Dendritic cell treated with granulocyte-macrophage colony-stimulating factor and Interleukin-4, amounts not matched to agents 40 ng/mL and 50 ng/mL, for 4 days (primary cell): ENCODE results near the gene NCOA7.

Experiments used
- H3K27ac Mint-ChIP-seq: one replicate; pipeline ENCODE4 v1.8.0; 2022; ENCODE audit warnings: mild to moderate bottlenecking, mixed read lengths
- H3K27me3 Mint-ChIP-seq: one replicate; pipeline ENCODE4 v1.8.0; 2022; ENCODE audit warnings: mild to moderate bottlenecking, mixed read lengths
- H3K36me3 Mint-ChIP-seq: one replicate; pipeline ENCODE4 v1.8.0; 2022; ENCODE audit warnings: low read depth, mixed read lengths
- H3K4me1 Mint-ChIP-seq: one replicate; pipeline ENCODE4 v1.8.0; 2022; ENCODE audit warnings: low read depth, mixed read lengths
- H3K4me3 Mint-ChIP-seq: one replicate; pipeline ENCODE4 v1.8.0; 2022; ENCODE audit warnings: mild to moderate bottlenecking, moderate library complexity, mixed read lengths
- H3K9me3 Mint-ChIP-seq: one replicate; pipeline ENCODE4 v1.8.0; 2022; ENCODE audit warnings: mixed read lengths
- intact Hi-C: fragments of 100-400 bp; cut with micrococcal nuclease; formaldehyde crosslinking; loops from one replicate; pipeline ENCODE4 v1.15.0; 2022

The NCOA7 gene

GRCh38 chr6:125749173-125749864 lies 41.4 kb upstream of the NCOA7 start, which contains the start of gene HEY2:
TSS of gene HEY2 (plus strand) at chr6:125749632. CDS start at chr6:125749777, 145 bp downstream.
- H3K4me3 Mint-ChIP-seq, result peak within 1 kb of the TSS; percentile 68
- peaks cover 33% of the 10 kb centered on the region for H3K4me1 Mint-ChIP-seq
- no peaks in the 10 kb centered on the region for H3K9me3 Mint-ChIP-seq
- H3K27ac Mint-ChIP-seq, result no peak within 1 kb of the TSS
- peaks cover 78% of the 10 kb centered on the region for H3K27me3 Mint-ChIP-seq
- intact Hi-C loops, result no loop called here
- no peaks in the 10 kb centered on the region for H3K36me3 Mint-ChIP-seq

- Mint-ChIP-seq H3K4me3 (peak overlapping the region; percentile 68), H3K4me1 (peaks cover 33% of the 10 kb centered on the region), H3K36me3 (no peaks in the 10 kb centered on the region), H3K27me3 (peaks cover 82% of the 10 kb centered on the region), H3K9me3 (no peaks in the 10 kb centered on the region), H3K27ac (no peak overlapping the region)
- intact Hi-C loops, result no loop called here
Measured at GRCh38 chr6:125749865-125750691, 40.7 kb upstream of the NCOA7 start.

- intact Hi-C loops, result no loop called here
- Mint-ChIP-seq H3K27ac (no peak overlapping the region), H3K4me3 (no peak overlapping the region), H3K27me3 (peaks cover 79% of the 10 kb centered on the region), H3K4me1 (peaks cover 33% of the 10 kb centered on the region), H3K36me3 (no peaks in the 10 kb centered on the region), H3K9me3 (no peaks in the 10 kb centered on the region)
Measured at GRCh38 chr6:125750692-125751333, 39.9 kb upstream of the NCOA7 start.

- Mint-ChIP-seq H3K9me3 (no peaks in the 10 kb centered on the region), H3K4me1 (peaks cover 31% of the 10 kb centered on the region), H3K27ac (no peak overlapping the region), H3K27me3 (peaks cover 76% of the 10 kb centered on the region), H3K36me3 (no peaks in the 10 kb centered on the region), H3K4me3 (no peak overlapping the region)
- intact Hi-C loops, result no loop called here
Measured at GRCh38 chr6:125751334-125751916, 39.3 kb upstream of the NCOA7 start.

- Mint-ChIP-seq H3K9me3 (no peaks in the 10 kb centered on the region), H3K4me1 (peaks cover 25% of the 10 kb centered on the region), H3K27ac (no peak overlapping the region), H3K4me3 (no peak overlapping the region), H3K36me3 (no peaks in the 10 kb centered on the region), H3K27me3 (peaks cover 73% of the 10 kb centered on the region)
- intact Hi-C loops, result loop anchor here (1.0 kb wide), 1 partner anchor 438 kb away; no protein-coding TSS in a partner anchor
Measured at GRCh38 chr6:125752773-125753172, 38.0 kb upstream of the NCOA7 start.

GRCh38 chr6:125753218-125753936 lies 37.4 kb upstream of the NCOA7 start:
- Mint-ChIP-seq H3K27me3 (peaks cover 67% of the 10 kb centered on the region), H3K4me3 (no peak overlapping the region), H3K9me3 (no peaks in the 10 kb centered on the region), H3K4me1 (peaks cover 20% of the 10 kb centered on the region), H3K36me3 (no peaks in the 10 kb centered on the region), H3K27ac (no peak overlapping the region)
- intact Hi-C loops, result loop anchor here (1.0 kb wide), 1 partner anchor 439 kb away; no protein-coding TSS in a partner anchor

GRCh38 chr6:125753937-125754259 lies 36.9 kb upstream of the NCOA7 start:
- H3K27ac Mint-ChIP-seq, result no peak overlapping the region
- intact Hi-C loops, result loop anchor here (1.0 kb wide), 1 partner anchor 440 kb away; no protein-coding TSS in a partner anchor
- H3K4me3 Mint-ChIP-seq, result no peak overlapping the region
- H3K4me1 Mint-ChIP-seq, result peaks cover 14% of the 10 kb centered on the region
- H3K9me3 Mint-ChIP-seq, result no peaks in the 10 kb centered on the region
- peaks cover 62% of the 10 kb centered on the region for H3K27me3 Mint-ChIP-seq
- H3K36me3 Mint-ChIP-seq, result no peaks in the 10 kb centered on the region

- Mint-ChIP-seq H3K27ac (no peak overlapping the region), H3K4me1 (peaks cover 13% of the 10 kb centered on the region), H3K9me3 (no peaks in the 10 kb centered on the region), H3K4me3 (no peak overlapping the region), H3K36me3 (no peaks in the 10 kb centered on the region), H3K27me3 (peaks cover 64% of the 10 kb centered on the region)
- intact Hi-C loops, result no loop called here
Measured at GRCh38 chr6:125754566-125754965, 36.2 kb upstream of the NCOA7 start.

GRCh38 chr6:125759184-125759902 lies 31.4 kb upstream of the NCOA7 start:
- H3K4me3 Mint-ChIP-seq, result no peak overlapping the region
- intact Hi-C loops, result no loop called here

GRCh38 chr6:125759959-125760457 lies 30.8 kb upstream of the NCOA7 start:
- Mint-ChIP-seq H3K4me1 (no peaks in the 10 kb centered on the region), H3K9me3 (no peaks in the 10 kb centered on the region), H3K36me3 (no peaks in the 10 kb centered on the region), H3K27me3 (peaks cover 43% of the 10 kb centered on the region), H3K27ac (no peak overlapping the region), H3K4me3 (no peak overlapping the region)
- intact Hi-C loops, result no loop called here

More at GRCh38 chr6:125759184-125759902, 31.4 kb upstream of the NCOA7 start:
- H3K27me3 Mint-ChIP-seq, result peaks cover 48% of the 10 kb centered on the region
- no peaks in the 10 kb centered on the region for H3K9me3 Mint-ChIP-seq
- no peaks in the 10 kb centered on the region for H3K4me1 Mint-ChIP-seq
- H3K27ac Mint-ChIP-seq, result no peak overlapping the region
- H3K36me3 Mint-ChIP-seq, result no peaks in the 10 kb centered on the region

GRCh38 chr6:125764121-125764671 lies 26.6 kb upstream of the NCOA7 start:
- Mint-ChIP-seq H3K27ac (no peak overlapping the region), H3K9me3 (no peaks in the 10 kb centered on the region), H3K4me1 (no peaks in the 10 kb centered on the region), H3K27me3 (peaks cover 41% of the 10 kb centered on the region), H3K4me3 (no peak overlapping the region), H3K36me3 (no peaks in the 10 kb centered on the region)
- intact Hi-C loops, result no loop called here

- no peaks in the 10 kb centered on the region for H3K9me3 Mint-ChIP-seq
- H3K27me3 Mint-ChIP-seq, result peaks cover 32% of the 10 kb centered on the region
- no peaks in the 10 kb centered on the region for H3K36me3 Mint-ChIP-seq
- H3K4me3 Mint-ChIP-seq, result no peak overlapping the region
- intact Hi-C loops, result no loop called here
- H3K27ac Mint-ChIP-seq, result no peak overlapping the region
- H3K4me1 Mint-ChIP-seq, result peaks cover 5% of the 10 kb centered on the region
Measured at GRCh38 chr6:125765944-125766343, 24.8 kb upstream of the NCOA7 start.
